Measurements from ENCODE around the gene PTCD2.

The PTCD2 gene, protein sequence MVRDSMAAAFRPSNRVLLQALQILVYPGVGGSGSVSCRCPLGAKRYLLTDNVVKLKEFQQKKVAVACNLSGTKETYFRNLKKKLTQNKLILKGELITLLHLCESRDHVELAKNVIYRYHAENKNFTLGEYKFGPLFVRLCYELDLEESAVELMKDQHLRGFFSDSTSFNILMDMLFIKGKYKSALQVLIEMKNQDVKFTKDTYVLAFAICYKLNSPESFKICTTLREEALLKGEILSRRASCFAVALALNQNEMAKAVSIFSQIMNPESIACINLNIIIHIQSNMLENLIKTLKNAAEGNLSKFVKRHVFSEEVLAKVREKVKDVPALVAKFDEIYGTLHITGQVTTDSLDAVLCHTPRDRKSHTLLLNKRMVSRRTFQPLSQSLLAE

DNA sequence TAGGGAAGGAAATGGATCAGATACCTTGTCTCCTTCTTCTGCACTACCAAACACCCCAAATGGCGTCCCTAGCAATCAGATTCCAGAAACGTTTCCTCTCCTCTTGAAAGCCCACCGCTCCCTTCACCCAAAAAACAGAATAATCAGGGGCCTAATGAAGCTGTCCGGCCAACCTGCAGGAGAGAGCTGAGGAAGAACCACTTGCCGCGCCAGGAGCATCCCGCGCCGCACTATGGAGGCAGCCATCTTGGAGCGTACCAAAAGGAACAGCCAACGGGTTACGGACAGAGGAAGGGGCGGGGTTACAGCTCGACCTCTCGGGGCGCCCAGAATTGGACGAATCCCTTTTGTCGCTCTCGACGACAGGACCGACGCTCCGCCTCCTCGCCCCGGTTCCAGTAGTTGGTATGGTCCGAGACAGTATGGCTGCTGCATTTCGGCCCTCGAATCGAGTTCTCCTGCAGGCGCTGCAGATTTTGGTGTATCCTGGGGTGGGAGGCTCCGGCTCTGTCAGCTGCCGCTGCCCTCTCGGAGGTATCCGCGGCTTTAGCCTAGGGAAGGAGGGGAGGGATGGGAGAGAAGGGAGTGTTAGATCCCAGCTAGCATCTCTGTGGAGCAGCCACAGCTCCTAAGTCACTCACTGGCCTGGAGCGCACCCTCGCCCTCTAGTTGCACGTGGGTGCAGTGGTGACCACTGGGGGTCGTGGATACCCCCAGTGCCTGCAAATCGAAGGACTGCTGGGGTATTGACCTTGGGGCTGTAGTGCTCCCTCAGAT lies at the start of gene PTCD2, which contains the start of gene MRPS27:
Gene PTCD2, plus strand, starts transcription at position 398 of the 777 bp plus-strand sequence. Its CDS starts 10 bp downstream, at position 408.
Gene MRPS27, minus strand, starts transcription at position 265 of the 777 bp plus-strand sequence. Its CDS starts 19 bp downstream, at position 246.
- peak; percentile 5 for FAIRE-seq
- peak; percentile 83 for DNase-seq (ENCODE audit: low spot score)

GRCh38 chr5:72271702-72272101 lies 48.5 kb upstream of the PTCD2 start:
- FAIRE-seq = no peak
- DNase-seq (ENCODE audit: low spot score) = no peak

- FAIRE-seq = no peak
Measured at GRCh38 chr5:72272398-72272797, 47.8 kb upstream of the PTCD2 start.

DNA sequence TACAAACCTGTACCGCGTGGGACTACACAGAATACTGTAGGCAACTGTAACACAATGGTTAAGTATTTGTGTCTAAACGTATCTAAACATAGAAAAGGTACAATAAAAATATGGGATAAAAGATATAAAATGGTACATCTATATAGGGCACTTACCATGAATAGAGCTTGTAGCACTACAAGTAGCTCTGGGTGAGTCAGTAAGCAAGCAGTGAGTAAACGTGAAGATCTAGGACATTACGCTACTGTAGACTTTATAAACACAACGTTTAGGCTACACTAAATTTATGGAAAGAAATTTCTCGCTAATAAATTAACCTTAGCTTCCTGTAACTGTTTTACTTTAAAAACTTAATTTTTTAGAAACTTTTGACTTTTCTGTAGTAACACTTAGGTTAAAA lies 46.6 kb upstream of the PTCD2 start:
- FAIRE-seq (no peak), DNase-seq (ENCODE audit: low spot score) (no peak)

More at GRCh38 chr5:72272398-72272797, 47.8 kb upstream of the PTCD2 start:
- DNase-seq (ENCODE audit: low spot score) = no peak

DNA sequence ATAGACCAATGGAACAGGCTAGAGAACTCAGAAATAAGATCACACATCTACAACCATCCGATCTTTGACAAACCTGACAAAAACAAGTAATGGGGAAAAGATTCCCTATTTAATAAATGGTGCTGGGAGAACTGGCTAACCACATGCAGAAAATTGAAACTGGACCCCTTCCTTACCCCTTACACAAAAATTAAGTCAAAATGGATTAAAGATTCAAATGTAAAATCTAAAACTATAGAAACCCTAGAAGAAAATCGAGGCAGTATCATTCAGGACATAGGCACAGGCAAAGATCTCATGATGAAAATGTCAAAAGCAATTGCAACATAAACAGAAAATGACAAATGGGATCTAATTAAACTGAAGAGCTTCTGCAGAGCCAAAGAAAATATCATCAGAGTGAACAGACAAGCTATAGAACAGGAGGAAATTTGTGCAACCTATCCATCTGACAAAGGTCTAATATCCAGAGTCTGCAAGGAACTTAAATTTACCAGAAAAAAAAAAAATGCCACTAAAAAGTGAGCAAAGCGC lies 43.9 kb upstream of the PTCD2 start:
- DNase-seq (ENCODE audit: low spot score) (no peak), FAIRE-seq (no peak)

GRCh38 chr5:72280581-72281069 lies 39.5 kb upstream of the PTCD2 start:
- FAIRE-seq = no peak
- DNase-seq (ENCODE audit: low spot score) = no peak

GRCh38 chr5:72281430-72281763 lies 38.8 kb upstream of the PTCD2 start:
- DNase-seq (ENCODE audit: low spot score) (no peak), FAIRE-seq (no peak)

GRCh38 chr5:72281764-72282499 lies 38.2 kb upstream of the PTCD2 start:
- no peak for DNase-seq (ENCODE audit: low spot score)
- FAIRE-seq = no peak

DNA sequence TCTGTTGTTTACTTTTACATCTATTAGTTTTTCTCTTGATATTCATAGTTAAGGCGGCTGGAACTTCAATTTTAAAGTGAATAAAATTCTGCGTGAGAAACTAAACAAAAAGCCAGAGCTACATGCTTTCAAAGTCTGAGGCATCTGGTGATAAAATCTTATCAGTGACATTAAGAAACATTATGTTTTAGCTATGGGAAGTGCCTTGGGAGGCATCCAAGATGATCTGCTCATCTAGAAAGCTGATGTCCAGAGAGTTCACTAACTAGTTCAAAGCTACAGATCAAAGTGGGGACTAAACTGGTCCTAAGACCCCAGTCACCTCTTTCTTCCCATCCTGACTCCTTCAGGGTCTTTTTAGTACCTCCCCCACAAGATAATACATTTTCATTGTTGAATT lies 37.3 kb upstream of the PTCD2 start:
- DNase-seq (ENCODE audit: low spot score) (no peak), FAIRE-seq (no peak)

GRCh38 chr5:72283358-72283757 lies 36.8 kb upstream of the PTCD2 start:
- DNase-seq (ENCODE audit: low spot score) (no peak), FAIRE-seq (no peak)

GRCh38 chr5:72284559-72285423 lies 35.4 kb upstream of the PTCD2 start:
- FAIRE-seq = no peak
- no peak for DNase-seq (ENCODE audit: low spot score)

DNA sequence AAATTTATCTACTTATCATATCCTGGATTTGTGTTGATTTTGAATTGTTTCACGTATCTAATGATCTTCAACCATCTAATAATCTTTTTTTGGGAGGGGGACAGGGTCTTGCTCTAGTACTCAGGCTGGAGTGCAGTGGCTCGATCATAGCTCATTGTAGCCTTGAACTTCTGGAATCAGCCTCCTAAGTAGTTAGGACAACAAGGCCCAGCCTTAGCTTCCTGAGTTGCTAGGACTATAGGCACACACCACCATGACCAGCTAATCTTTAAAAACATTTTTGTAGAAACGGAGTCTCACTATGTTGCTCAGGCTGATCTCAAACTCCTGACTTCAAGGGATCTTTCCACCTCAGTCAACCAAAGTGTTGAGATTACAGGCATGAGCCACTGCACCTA lies 34.8 kb upstream of the PTCD2 start:
- FAIRE-seq (no peak), DNase-seq (ENCODE audit: low spot score) (no peak)

GRCh38 chr5:72286798-72287197 lies 33.4 kb upstream of the PTCD2 start:
- FAIRE-seq (no peak), DNase-seq (ENCODE audit: low spot score) (no peak)

DNA sequence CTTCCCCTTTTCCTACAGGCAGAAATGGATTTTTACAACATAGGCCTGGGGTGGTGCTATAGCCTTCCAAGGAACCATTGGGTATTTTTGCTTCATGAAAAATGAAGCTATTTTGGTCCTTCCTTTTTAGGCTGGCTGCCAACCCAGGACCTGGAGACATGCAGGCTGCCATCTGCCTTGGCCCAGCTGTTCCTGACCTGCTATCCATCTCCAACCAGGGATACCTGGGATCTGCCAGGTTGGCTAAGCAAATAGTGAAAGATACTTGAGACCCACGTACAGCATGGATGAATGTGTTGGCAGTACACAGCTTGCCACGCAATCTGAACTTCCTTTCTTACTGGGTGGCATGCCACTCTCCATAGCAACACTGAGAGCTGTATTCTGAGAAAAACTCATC lies 31.2 kb upstream of the PTCD2 start:
- no peak for FAIRE-seq
- no peak for DNase-seq (ENCODE audit: low spot score)

DNA sequence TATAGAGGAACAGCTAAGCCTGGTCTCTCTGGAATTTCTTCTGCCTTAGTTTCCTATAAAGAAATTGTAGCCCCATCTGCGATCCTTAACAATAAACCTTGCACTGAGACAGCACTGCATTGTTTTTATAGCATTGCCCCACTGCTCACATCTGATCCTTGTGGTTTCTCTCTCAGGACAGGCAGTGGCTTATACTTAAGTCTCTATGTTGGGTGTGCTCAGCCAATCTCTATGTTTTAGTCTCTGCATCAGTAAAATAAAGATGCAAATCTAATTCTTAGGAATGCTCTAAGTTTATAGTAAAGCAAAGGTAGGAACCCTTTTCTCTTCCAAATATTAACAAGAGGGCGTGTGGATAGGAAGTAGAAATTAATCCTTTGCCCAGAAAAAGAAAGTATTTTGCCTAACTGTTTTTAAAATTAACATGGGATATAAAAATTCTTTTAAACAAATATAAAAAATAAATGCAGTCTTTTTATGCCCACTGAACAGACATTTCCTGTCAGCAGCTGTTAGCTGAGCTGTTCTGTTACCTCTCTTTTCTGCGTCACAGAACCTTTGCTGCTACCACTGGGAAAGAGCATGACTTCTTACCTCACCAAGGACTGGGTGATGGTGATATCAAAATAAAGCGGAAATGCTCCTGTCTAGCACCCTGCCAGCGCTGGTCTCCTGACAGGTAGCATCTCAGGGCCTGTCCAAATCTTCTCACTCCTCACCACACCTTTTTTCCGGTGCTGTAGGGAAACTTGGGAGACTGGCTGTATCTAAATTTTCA lies 29.6 kb upstream of the PTCD2 start:
- DNase-seq (ENCODE audit: low spot score) (no peak), FAIRE-seq (no peak)

- no peak for DNase-seq (ENCODE audit: low spot score)
- FAIRE-seq = no peak
Measured at GRCh38 chr5:72291601-72292000, 28.6 kb upstream of the PTCD2 start.

DNA sequence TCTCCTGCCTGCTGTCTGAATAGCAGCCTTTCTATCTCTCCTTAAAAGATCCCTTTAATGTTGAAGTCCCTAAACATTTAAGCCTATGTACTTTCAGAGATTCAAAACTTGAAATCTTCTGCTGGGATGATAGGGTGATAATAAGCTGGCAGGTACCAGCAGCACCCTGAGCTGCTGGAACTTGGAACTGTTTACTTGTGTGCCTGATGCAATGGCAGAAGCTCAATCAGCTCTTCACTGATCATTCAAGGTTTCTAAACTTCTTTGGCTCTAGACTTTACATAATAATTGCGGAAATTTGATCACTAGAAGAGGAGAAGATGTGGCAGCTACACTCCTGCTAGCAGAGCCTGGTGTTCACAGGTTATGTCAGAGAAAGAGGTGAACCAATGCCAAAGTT lies 27.8 kb upstream of the PTCD2 start:
- DNase-seq (ENCODE audit: low spot score) (no peak), FAIRE-seq (no peak)

DNA sequence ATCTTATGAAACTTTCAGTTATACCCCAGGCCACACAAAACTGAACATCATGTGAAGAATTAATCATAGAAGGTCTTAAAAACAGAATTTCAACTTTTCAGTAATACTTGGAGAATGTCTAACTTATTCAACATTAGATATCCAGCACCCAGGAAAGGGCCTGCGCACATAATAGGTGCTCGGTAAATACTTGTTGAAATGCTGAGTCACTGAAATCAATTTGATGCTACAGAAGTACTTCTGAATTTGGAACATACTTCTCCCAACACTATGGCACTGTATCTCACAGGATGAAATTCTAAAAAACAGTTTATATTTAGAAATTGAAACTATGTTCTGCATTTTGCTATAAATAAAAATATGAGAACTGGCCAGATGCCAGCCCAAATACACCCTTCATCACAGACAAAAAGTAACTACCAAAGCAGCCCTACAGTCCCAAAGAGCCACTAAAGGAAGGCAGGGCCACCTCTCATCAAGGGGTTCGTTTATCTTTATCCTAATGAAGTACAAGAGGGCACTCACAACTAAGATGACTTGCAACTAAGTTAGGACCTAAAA lies 26.6 kb upstream of the PTCD2 start:
- DNase-seq (ENCODE audit: low spot score) (no peak), FAIRE-seq (no peak)

GRCh38 chr5:72294473-72294872 lies 25.7 kb upstream of the PTCD2 start:
- FAIRE-seq (no peak), DNase-seq (ENCODE audit: low spot score) (no peak)

All from RCC 7860 (cell line).